HG02981 (cell line): Measurements from ENCODE around the gene VPS13D.

Experiments used
- ATAC-seq: cut with Tn5 transposase; IDR thresholded peaks from one replicate; pipeline ENCODE4 v1.9.1; 2021; ENCODE audit warnings: mild to moderate bottlenecking, moderate library complexity; ENCODE audit not compliant: unreplicated experiment

Gene VPS13D

DNA sequence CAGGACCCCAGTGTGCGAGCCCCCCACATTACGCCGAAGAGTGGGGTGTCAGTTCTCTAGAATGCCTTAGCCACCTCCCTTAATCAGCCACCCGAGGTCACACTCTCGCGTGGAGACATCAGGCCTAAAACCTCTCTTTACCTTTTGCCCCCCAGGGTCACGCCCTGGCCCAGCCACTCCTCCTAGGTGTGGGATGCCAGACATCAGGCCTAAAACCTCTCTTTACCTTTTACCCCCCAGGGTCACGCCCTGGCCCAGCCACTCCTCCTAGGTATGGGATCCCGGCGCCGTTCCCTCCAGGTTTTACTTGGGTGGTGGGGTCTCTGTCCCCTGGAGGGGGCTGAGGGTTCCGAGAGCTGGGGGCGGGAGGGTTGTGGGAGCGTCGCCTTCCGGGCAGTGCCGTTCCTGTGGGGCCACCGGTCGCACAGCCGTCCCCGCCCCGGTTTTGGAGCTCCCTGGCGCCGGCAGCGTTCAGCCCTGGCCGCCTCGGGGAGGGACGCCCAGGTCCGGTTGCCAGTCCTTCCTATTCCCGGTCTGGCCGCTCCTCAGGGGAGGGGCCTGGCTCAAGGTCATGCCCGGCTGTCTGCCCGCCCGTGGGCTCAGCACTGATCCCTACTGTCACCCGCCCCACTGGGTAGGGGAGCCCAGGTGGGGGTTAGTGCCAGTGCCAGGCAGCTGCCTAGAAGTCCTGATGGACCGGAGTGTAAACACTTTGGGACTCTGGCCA is 882 bp downstream of the VPS13D start:
- peak; percentile 21 for ATAC-seq

DNA sequence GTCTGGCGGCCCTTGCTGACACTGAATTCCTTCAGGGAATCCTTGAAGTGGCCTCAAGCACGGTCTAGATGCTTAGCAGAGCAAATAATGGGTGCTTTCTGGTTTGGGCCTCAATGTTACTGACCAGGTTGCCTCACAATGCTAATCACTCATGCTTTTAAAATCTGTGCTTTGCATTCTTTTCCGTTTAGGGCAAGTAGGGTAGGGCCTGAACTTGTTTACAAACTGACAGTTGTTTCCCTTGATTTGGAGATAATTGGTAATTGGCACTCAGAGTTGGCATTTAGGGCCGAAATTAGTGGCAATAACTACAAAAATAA is 1.4 kb downstream of the VPS13D start:
- ATAC-seq = no peak

DNA sequence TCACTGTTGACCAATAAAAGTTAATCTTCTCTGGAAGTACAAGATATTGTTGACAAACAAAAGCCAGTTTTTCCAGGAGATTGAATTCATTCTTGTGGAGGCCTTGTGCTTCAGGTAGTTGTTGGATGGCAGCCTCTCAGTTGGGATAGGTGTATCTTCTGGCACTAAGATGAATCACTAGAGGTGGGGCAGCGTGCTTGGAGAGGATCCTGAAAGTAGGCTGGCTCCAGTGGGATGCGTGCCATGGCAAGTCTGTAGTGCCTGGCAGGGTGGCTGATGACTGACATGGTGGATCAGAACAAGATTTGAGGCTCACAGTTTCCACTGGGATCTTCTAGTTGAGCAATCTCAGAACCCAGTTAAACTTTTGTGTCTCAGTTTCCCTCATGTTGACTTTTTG is 2.4 kb downstream of the VPS13D start:
- ATAC-seq = no peak

DNA sequence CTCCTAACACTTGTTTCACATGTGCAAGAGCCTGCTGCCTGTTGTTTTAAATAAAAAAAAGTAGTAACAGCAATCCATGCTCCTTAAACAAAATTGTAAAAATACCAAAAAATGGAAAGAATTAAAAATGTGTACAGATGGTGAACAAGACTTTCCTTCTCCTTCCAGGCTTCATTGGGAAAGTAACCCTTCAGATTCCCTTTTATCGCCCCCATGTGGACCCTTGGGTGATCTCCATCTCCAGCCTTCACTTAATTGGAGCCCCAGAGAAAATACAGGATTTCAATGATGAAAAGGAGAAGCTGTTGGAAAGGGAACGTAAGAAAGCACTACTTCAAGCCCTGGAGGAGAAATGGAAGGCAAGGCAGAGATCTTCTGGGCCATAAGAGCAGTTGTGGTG is 14.2 kb downstream of the VPS13D start:
- ATAC-seq = no peak

DNA sequence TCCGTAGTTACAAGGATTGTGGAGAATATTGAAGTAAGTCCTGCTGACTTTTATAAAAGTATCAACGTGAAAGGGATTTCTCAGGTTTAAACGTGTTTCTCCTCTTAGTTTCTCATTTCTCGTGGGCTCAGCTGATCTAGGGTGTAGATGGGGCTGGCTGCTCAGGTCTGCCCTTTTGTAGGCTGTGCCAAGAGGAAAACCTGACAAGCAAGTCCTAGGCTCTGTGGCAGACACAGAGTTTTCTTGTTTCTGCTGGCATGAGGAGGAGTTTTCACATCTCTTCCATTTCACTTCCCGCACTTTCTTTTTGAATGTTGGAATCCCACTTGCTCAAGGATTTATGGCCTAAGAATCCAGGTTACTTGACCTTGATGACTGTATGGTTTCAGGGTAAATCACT is 14.8 kb downstream of the VPS13D start:
- ATAC-seq = no peak

DNA sequence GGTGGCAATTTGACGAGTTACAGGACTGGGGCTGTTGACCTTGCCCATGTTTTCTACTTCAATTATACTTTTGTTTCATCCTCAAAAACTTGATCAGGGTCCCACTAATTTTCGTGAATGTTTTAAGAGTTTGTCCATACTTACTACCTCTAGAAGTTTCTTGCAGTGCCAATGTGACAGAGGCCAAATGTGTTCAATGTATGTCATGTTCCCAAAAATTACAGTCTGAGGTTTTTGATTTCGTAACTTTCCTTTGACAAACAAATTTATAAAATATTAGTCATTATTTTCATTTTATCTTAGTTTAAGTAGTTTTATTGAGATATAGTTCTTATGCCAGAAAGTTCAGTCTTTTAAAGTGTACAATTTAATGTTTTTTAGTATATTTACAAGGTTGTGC is 15.3 kb downstream of the VPS13D start:
- no peak for ATAC-seq

DNA sequence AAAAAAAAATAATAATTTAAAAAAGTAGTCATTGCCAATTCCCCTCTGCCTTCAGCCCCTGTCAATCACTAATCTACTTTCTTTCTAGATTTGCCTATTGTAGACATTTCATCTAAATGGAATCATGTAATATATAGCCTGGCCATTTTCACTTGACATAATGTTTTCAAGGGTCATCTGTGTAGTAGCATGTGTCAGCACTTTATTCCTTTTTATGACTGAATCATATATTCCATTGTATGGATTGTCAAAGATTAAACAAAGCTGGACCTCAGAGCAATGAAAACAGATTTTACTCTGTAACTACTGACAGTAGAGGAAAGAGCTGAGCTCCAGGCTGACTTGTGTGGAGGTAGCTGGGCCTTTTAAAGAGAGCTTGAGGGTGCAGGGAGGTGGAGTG is 15.9 kb downstream of the VPS13D start:
- ATAC-seq = no peak

DNA sequence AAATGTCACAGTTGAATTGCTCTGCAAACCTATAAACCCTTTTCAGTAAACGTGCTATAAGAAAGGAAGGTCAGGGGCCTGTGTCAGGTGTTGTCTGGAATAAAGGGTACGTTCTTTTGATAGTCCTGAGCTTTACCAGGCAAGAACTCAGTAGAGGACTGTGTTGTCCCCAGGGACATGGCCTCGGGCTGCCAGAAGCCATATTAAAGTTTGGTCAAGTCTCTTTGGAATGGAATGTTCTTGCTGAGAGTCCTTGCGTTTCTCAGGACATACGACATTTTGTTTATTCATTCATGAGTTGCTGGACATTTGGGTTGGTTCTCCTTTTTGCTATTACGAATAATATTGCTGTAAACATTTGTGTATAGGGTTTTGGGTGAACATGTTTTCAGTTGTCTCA is 16.8 kb downstream of the VPS13D start:
- no peak for ATAC-seq

DNA sequence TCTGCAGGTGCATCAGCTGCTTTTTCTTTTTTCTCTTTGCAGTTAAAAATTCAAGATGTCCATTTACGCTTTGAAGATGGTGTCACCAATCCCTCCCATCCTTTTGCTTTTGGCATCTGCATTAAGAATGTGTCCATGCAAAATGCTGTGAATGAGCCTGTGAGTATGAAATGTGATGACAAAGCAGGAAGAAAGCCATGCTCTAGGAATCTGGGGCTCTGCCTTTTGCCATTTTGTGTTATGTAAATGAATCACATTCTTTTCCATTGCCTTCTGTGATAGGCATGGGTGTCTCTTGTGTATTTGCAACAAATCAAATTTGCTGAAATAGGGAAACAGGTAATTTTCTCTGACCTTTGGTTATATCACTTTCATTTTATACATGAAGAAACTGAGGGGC is 19.4 kb downstream of the VPS13D start:
- no peak for ATAC-seq

DNA sequence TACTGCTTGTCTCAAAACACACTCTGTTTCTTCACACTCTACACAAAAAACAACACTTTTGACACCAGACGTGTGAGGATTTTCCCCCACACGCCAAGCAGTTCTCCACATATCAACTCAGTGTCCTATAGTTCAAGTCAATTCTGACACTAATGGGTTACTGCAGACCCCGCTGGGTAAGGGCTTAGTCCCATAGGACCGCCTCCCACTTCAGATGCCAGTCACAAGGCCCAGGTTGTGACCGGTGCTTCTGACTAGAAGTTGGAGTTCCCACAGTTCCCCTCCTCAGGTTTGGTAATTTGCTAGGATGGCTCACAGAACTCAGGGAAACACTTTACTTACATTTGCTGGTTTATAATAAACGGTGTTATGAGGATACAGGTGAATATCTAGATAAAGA is 19.9 kb downstream of the VPS13D start:
- no peak for ATAC-seq

DNA sequence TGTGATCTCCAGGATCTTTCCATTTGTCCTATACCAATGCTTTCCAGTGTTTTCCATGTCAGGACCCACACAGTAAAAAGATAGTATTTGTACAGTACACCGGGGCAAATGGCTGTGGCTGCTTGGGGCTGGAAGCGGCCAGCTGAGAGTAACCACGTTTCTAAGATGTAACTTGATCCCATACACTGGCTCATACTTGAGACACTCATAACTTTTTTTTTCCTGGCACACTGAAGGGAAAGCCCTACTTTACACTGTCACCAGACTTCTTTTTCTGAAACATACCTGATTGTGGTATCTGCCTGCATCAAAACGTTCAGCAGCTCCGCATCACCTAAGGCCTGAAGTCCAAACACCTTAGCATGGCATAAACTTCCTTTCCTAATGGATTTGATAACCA is 21.6 kb downstream of the VPS13D start:
- ATAC-seq = no peak

DNA sequence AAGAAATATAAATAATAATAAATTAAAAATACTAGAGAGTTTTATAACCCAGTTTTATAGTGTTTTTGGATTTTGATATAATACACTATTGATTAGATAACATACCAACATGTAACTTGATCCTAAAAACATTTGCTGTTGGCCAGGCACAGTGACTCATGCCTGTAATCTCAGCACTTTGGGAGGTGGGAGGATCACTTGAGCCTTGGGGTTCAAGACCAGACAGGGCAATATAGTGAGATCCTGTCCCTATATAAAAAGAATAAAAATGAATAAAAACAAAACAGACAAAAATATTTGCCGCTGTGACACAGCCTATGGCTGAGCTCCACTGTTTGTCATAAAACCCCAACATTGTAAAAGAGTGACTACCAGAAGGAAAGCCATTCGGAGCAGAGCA is 26.1 kb downstream of the VPS13D start:
- ATAC-seq = no peak

DNA sequence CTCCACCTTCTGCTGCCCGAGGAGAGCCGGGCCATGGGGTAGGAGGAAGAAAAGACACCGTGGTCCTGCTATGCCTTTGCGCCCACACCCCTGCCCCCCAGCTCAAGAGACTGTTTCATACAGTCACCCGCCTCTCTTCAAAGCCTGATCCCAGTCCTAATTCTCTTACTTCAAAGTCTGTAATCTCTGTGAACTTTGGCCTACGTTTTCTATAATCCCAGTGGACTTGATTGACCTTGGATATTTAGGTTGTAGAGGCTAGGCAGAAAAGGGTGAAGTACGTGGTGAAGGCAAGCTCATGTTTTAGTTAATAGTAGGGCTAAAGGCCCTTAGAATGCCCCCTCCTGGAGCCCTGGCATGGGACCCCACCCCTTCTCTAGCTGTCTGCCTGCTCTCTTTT is 28.4 kb downstream of the VPS13D start:
- ATAC-seq = no peak

DNA sequence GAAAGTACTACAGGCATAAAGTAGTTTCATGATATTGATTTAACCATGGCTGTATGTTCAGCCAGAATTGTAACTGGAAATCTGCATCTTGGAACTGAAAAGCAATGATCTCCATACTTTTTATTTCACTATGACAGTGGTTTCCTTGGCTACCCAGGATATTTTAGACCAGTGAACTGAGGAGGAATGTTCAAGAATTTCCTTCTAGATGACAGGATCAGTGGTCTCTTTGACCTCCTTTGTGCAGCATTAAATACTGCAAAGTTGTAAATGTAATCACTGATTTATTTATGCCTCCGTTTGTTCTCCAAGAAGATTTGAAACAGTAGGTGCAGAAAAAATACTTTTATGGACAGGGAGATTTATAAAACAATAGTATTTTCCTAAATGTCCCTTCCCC is 39.5 kb downstream of the VPS13D start:
- no peak for ATAC-seq

DNA sequence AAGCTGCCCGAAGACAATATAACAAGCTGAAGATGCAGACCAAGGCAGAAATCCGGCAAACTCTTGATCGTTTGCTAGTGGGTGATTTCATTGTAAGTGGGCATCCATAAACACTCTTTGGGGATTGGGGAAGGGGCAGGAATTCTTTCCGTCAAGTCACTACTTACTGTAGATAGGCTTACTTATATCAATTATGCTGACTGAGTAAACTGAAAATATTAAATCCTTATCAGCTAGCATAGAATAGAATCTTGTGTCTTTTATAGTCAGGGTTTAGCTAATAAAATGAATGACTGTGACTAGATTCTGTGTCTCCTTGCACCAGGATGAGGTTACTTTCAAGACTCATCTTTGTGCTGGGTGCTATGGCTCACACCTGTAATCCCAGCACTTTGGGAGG is 41.2 kb downstream of the VPS13D start:
- no peak for ATAC-seq

DNA sequence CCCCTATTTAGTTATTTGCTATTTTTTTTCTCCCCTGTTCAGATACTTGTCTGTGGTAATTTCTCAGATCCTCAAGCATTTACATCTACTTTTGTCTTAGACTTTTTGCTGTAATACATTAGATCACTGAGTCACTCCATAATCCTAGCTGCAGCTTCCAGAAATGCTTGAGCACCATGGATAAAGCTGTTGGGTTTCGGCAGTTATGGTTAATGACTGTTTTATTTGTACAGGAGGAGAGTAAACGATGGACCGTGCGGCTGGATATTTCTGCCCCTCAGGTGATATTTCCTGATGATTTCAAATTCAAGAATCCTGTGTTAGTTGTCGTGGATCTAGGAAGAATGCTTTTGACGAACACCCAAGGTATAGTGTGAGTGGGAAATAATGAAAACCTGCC is 42.9 kb downstream of the VPS13D start:
- no peak for ATAC-seq

DNA sequence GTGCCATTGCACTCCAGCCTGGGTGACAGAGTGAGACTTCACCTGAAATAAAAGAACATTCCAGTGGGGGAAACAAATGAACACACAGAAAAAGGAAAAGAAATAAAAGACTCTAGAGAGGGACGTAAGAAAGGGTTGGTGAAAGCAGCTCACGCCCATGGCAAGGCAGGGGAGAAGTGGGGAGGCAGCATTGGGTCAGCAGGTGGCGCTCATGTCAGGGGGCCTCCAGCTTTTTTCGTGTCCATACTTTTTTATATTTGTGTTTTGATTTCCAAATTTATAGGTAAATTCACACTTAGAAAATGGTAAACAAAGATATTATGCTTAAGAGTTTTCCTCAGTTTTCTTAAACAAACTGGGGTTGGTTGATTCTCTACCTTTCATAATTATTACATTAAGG is 45.5 kb downstream of the VPS13D start:
- no peak for ATAC-seq

DNA sequence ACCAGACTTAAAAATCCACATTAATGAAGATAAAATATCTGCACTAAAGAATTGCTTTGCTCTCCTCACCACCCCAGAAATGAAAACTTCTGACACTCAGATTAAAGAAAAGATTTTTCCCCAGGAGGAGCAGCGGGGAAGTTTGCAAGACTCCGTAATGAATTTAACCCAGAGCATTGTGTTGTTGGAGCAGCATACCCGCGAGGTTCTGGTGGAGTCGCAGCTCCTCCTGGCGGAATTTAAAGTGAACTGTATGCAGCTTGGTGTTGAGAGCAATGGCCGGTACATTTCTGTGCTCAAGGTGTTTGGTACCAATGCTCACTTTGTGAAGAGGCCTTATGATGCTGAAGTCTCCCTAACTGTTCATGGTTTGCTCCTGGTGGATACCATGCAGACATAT is 46.4 kb downstream of the VPS13D start:
- no peak for ATAC-seq

DNA sequence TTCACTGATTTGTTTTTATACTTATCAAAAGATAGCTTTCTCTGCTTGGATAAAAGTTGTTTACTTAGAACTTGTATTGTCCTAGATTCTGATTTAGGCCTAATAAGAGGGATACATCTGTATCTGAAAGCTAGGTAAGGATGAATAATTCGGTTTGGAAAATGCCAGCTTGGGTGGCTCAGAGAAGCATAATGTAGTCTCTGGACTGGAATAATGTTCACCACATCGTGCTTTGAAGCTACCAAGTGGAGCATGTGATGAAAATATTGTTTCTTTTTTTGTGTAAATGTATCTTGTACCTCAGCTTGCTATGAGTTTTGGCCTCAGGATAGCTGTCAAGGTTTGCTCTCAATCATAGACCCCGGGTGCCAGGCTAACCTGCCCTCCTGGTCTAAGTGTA is 49.2 kb downstream of the VPS13D start:
- no peak for ATAC-seq

DNA sequence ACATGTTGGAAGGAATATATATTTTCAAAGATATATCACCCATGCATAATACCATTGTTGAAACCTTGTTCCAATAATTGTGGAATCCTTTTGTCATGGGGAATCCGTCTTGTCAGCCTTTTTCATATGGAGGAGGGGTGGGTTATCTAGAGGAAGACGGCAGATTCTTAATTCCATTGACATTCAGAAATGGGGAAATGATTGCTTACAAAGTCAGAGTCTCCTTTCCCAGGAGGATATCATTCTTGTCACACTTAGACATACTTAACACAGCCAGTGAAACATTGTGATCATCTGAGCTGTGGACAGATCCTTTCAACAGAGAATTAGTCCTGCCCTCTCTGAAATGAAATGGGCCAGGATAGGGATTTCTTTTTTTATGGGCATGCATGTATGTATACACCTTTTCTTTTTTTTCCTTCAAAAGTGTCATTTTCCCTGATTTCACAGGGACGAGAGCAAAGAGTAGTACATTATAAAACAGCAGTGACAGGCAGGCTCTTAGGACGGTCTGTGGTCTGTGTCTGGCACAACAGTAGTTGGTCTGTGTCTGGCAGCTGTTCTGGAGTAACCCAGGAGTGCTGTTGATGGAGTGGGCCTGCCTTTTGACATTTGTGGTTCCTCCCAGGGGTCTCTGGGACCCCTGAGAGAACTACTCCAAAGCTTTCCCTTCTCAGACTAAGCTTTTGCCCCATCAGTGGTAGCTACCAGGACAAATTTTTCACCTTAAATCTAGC is 50.1 kb downstream of the VPS13D start:
- ATAC-seq = no peak

DNA sequence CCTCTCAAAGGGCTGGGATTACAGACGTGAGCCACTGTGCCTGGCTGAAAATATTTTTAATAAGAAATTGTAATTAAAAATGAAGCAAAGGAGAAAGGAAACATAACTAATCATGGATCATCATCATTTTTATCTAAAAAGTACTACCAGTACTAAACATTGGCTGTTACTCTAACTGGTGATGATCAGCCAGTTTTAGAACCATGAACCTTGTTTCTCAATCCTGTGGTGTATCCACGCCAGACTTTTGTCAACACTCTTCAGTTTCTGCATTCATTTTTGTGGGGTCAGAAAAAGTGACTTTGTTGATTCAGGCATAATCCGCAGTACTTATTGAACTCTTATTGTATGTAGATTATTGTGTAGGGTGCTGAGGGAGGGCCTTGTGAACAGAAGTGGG is 52.3 kb downstream of the VPS13D start:
- ATAC-seq = no peak

DNA sequence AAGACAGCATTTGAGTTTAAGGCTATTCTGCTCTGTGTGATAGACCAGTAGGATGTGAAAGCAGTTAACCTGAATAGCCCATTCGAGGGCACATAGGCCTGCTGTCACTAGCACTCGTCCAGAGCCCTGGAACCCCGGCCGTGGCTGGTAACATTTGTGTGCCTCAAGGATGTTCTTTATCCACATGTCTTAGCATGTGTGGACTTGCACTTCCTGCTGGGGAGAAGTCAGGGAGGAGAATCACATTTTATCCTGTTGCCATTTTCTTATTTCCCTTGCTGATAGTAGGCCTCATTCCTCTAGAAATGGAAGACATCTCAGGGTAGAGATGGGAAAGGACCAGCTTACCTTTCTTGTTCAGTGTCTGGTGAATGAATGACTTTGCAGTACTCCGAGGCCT is 54.7 kb downstream of the VPS13D start:
- no peak for ATAC-seq
